ENCODE measurements around the gene TGFBR3.

Gene TGFBR3

GRCh38 chr1:91829293-91830153 lies 56.4 kb downstream of the TGFBR3 start:
- Mint-ChIP-seq H3K27ac (no peak overlapping the region), H3K4me1 (peaks cover 23% of the 10 kb centered on the region), H3K9me3 (no peaks in the 10 kb centered on the region), H3K27me3 (ENCODE audit: low read depth, poor library complexity) (no peaks in the 10 kb centered on the region), H3K4me3 (no peak overlapping the region), H3K36me3 (ENCODE audit: low read depth) (no peaks in the 10 kb centered on the region)
- no peak for TF ChIP-seq CTCF (IDR thresholded peaks at IDR 0.05)
- DNase-seq = no peak

- H3K27me3 Mint-ChIP-seq (ENCODE audit: low read depth, poor library complexity) = no peaks in the 10 kb centered on the region
- H3K4me1 Mint-ChIP-seq = peaks cover 23% of the 10 kb centered on the region
- H3K4me3 Mint-ChIP-seq = no peak overlapping the region
- no peak for DNase-seq
- TF ChIP-seq CTCF (IDR thresholded peaks at IDR 0.05) = no peak
- H3K27ac Mint-ChIP-seq = no peak overlapping the region
- H3K9me3 Mint-ChIP-seq = no peaks in the 10 kb centered on the region
- no peaks in the 10 kb centered on the region for H3K36me3 Mint-ChIP-seq (ENCODE audit: low read depth)
Measured at GRCh38 chr1:91828583-91829281, 57.2 kb downstream of the TGFBR3 start.

- no peak overlapping the region for H3K4me3 Mint-ChIP-seq
- H3K9me3 Mint-ChIP-seq = no peaks in the 10 kb centered on the region
- H3K27me3 Mint-ChIP-seq (ENCODE audit: low read depth, poor library complexity) = no peaks in the 10 kb centered on the region
- H3K4me1 Mint-ChIP-seq = peaks cover 23% of the 10 kb centered on the region
- no peak for TF ChIP-seq CTCF (IDR thresholded peaks at IDR 0.05)
- peak overlapping the region; percentile 64 for H3K27ac Mint-ChIP-seq
- H3K36me3 Mint-ChIP-seq (ENCODE audit: low read depth) = no peaks in the 10 kb centered on the region
- DNase-seq = no peak
Measured at GRCh38 chr1:91827459-91828321, 58.3 kb downstream of the TGFBR3 start.

- no peaks in the 10 kb centered on the region for H3K36me3 Mint-ChIP-seq (ENCODE audit: low read depth)
- no peak for DNase-seq
- H3K4me3 Mint-ChIP-seq = no peak overlapping the region
- H3K4me1 Mint-ChIP-seq = peaks cover 23% of the 10 kb centered on the region
- no peaks in the 10 kb centered on the region for H3K9me3 Mint-ChIP-seq
- H3K27me3 Mint-ChIP-seq (ENCODE audit: low read depth, poor library complexity) = no peaks in the 10 kb centered on the region
- H3K27ac Mint-ChIP-seq = no peak overlapping the region
- no peak for TF ChIP-seq CTCF (IDR thresholded peaks at IDR 0.05)
Measured at GRCh38 chr1:91827087-91827458, 58.9 kb downstream of the TGFBR3 start.

GRCh38 chr1:91826649-91827048 lies 59.3 kb downstream of the TGFBR3 start:
- Mint-ChIP-seq H3K36me3 (ENCODE audit: low read depth) (no peaks in the 10 kb centered on the region), H3K27me3 (ENCODE audit: low read depth, poor library complexity) (no peaks in the 10 kb centered on the region), H3K9me3 (no peaks in the 10 kb centered on the region), H3K27ac (no peak overlapping the region), H3K4me3 (no peak overlapping the region), H3K4me1 (peaks cover 23% of the 10 kb centered on the region)
- no peak for TF ChIP-seq CTCF (IDR thresholded peaks at IDR 0.05)
- DNase-seq = no peak
